GM06990 (cell line): ENCODE measurements around the gene ARHGEF10L.

Source experiments
- DNase-seq: peaks from one replicate; pipeline ENCODE4 v3.0.0-alpha.2; 2011; ENCODE audit not compliant: insufficient read length; ENCODE audit errors: extremely low read depth
- H3K27me3 ChIP-seq: replicated peaks from 2 replicates; pipeline ENCODE4 v1.6.0; 2011; ENCODE audit warnings: low read length; ENCODE audit not compliant: control insufficient read depth, insufficient read depth
- H3K36me3 ChIP-seq: 2 replicates; pipeline ENCODE4 v1.5.1; 2011; ENCODE audit warnings: low read length; ENCODE audit not compliant: control insufficient read depth, insufficient read depth
- H3K4me3 ChIP-seq: replicated peaks from 2 replicates; pipeline ENCODE4 v1.5.1; 2011; ENCODE audit warnings: low read depth, mild to moderate bottlenecking, control low read depth, low read length
- CTCF ChIP-seq: IDR thresholded peaks from 2 replicates; pipeline ENCODE4 v1.5.1; 2011; ENCODE audit warnings: low read length, control low read depth, mild to moderate bottlenecking, inconsistent platforms; ENCODE audit not compliant: insufficient read depth, poor library complexity, severe bottlenecking

ARHGEF10L gene

GRCh38 chr1:17687145-17687544 is 147.6 kb downstream of the ARHGEF10L start:
- DNase-seq = no peak
- TF ChIP-seq CTCF = no peak
- Histone ChIP-seq H3K27me3 (no peaks in the 10 kb centered on the region; the same call in 1 of the 2 replicates), H3K36me3 (no peaks in the 10 kb centered on the region), H3K4me3 (no peak overlapping the region)

- Histone ChIP-seq H3K4me3 (no peak overlapping the region), H3K36me3 (no peaks in the 10 kb centered on the region), H3K27me3 (no peaks in the 10 kb centered on the region; the same call in none of the 2 replicates)
- no peak for TF ChIP-seq CTCF
- DNase-seq = no peak
These were observed 148.8 kb downstream of the ARHGEF10L start for GRCh38 chr1:17688217-17688810.

GRCh38 chr1:17689011-17689410 is 149.5 kb downstream of the ARHGEF10L start:
- no peak for DNase-seq
- Histone ChIP-seq H3K36me3 (no peaks in the 10 kb centered on the region), H3K4me3 (no peak overlapping the region), H3K27me3 (no peaks in the 10 kb centered on the region; the same call in none of the 2 replicates)
- no peak for TF ChIP-seq CTCF

- no peak for TF ChIP-seq CTCF
These were observed 151.6 kb downstream of the ARHGEF10L start for GRCh38 chr1:17690906-17691634.

GRCh38 chr1:17692645-17693044 is 153.1 kb downstream of the ARHGEF10L start:
- no peak for TF ChIP-seq CTCF
- H3K27me3 ChIP-seq = no peaks in the 10 kb centered on the region; the same call in 1 of the 2 replicates
- no peak for DNase-seq
- no peaks in the 10 kb centered on the region for H3K36me3 ChIP-seq
- H3K4me3 ChIP-seq = no peak overlapping the region

More at GRCh38 chr1:17690906-17691634, 151.6 kb downstream of the ARHGEF10L start:
- DNase-seq = no peak
- no peak overlapping the region for H3K4me3 ChIP-seq
- H3K36me3 ChIP-seq = no peaks in the 10 kb centered on the region
- no peaks in the 10 kb centered on the region; the same call in none of the 2 replicates for H3K27me3 ChIP-seq
